HCT116 (cell line): Measurements from ENCODE around the gene CDK9. TPM values are rescaled to one million over a fixed set of nuclear protein-coding genes. Genes with fewer than 3 reads are reported as not detected.

Experiments used
- ATAC-seq: fragments of 200-7000 bp; cut with Tn5 transposase; 2 replicates; pipeline ENCODE4 v1.9.1; 2020; ENCODE audit warnings: mild to moderate bottlenecking, moderate library complexity
- BruUV-seq: library from RNA; stranded (reverse); fragments of 400-500 nt; replicated peaks from 2 replicates; lab custom pipeline; 2021; lab: Mats Ljungman, UMichigan
- CTCF ChIA-PET: fragments of 300-600 bp; sonication (Branson Sonifier 250); formaldehyde crosslinking; loops from one replicate; lab custom pipeline; 2021; ENCODE audit warnings: antibody characterized with exemption; lab: Charles Lee
- POLR2A ChIA-PET: fragments of 300-600, 350-600 bp; sonication (Branson Sonifier 250); formaldehyde crosslinking; loops from one replicate; lab custom pipeline; 2021; ENCODE audit warnings: antibody characterized with exemption; lab: Charles Lee
- RAD21 ChIA-PET, 2 experiments: fragments of 300-600 bp; sonication (Branson Sonifier 250); formaldehyde crosslinking; loops; one replicate each; lab custom pipeline; 2023; ENCODE audit warnings: low total read pairs in 2 of 2; ENCODE audit not compliant: uncharacterized antibody in 2 of 2, unreplicated experiment in 2 of 2, low non-redundant PET in 1 of 2; lab: Charles Lee
- DNase-seq: peaks from one replicate; pipeline ENCODE4 v3.0.0-alpha.2; 2010; ENCODE audit warnings: low read depth, low spot score
- H2AFZ ChIP-seq: fragments of 200-600 bp; shearing (Covaris generic), sonication (generic); 2 replicates; pipeline ENCODE4 v1.6.1; 2017; ENCODE audit warnings: low read depth, mixed run types, mixed read lengths, antibody characterized with exemption, low read length; ENCODE audit not compliant: poor library complexity, severe bottlenecking
- H3K27ac ChIP-seq: 2 replicates; pipeline ENCODE4 v1.5.1; 2012; ENCODE audit warnings: low read depth, low read length
- H3K27me3 ChIP-seq: fragments of 200-600 bp; sonication (generic); 2 replicates; pipeline ENCODE4 v1.6.1; 2016; ENCODE audit warnings: mixed run types, low read length, mixed read lengths; ENCODE audit not compliant: insufficient read depth
- H3K36me3 ChIP-seq, 2 experiments: fragments of 200-500 bp in 1 of 2; fragments of 200-600 bp in 1 of 2; sonication (Bioruptor generic) in 1 of 2; sonication (generic) in 1 of 2; 2 replicates each; pipeline versions ENCODE4 v1.5.1 to v1.6.1; 2014 to 2016; ENCODE audit warnings: low read length in 2 of 2, inconsistent platforms in 1 of 2, mixed read lengths in 1 of 2, mixed run types in 1 of 2; ENCODE audit not compliant: insufficient read depth in 2 of 2, control insufficient read depth in 1 of 2
- H3K4me1 ChIP-seq, 2 experiments: fragments of 200-600 bp in 1 of 2; sonication (generic) in 1 of 2; 2 replicates each; pipeline versions ENCODE4 v1.5.1 to v1.6.1; 2012 to 2017; ENCODE audit warnings: low read length in 2 of 2, inconsistent platforms in 1 of 2, mild to moderate bottlenecking in 1 of 2, mixed read lengths in 1 of 2, mixed run types in 1 of 2, moderate library complexity in 1 of 2; ENCODE audit not compliant: insufficient read depth in 2 of 2, control insufficient read depth in 1 of 2
- H3K4me2 ChIP-seq: fragments of 200-600 bp; sonication (generic); 2 replicates; pipeline ENCODE4 v1.6.1; 2017; ENCODE audit warnings: mixed run types, low read length, mixed read lengths
- H3K4me3 ChIP-seq, 2 experiments: fragments of 200-600 bp in 1 of 2; sonication (generic) in 1 of 2; replicated peaks in 1 of 2; 2 replicates each; pipeline ENCODE4 v1.5.1; 2011 to 2016; ENCODE audit warnings: low read length in 2 of 2, control low read depth in 1 of 2, low read depth in 1 of 2, mild to moderate bottlenecking in 1 of 2, mixed read lengths in 1 of 2, mixed run types in 1 of 2
- H3K79me2 ChIP-seq: fragments of 200-600 bp; sonication (generic); 2 replicates; pipeline ENCODE4 v1.6.1; 2017; ENCODE audit warnings: mild to moderate bottlenecking, mixed run types, low read length, moderate library complexity, mixed read lengths; ENCODE audit not compliant: insufficient read depth
- H3K9ac ChIP-seq: fragments of 200-600 bp; sonication (generic); 2 replicates; pipeline ENCODE4 v1.6.1; 2016; ENCODE audit warnings: low read length, mixed read lengths
- H3K9me2 ChIP-seq: fragments of 200-600 bp; sonication (generic), shearing (Covaris generic); 2 replicates; pipeline ENCODE4 v1.6.1; 2017; ENCODE audit warnings: mixed run types, mild to moderate bottlenecking, moderate library complexity; ENCODE audit not compliant: insufficient read depth
- H3K9me3 ChIP-seq, 2 experiments: fragments of 200-500 bp in 1 of 2; fragments of 200-600 bp in 1 of 2; sonication (Bioruptor generic) in 1 of 2; sonication (generic) in 1 of 2; 2 replicates each; pipeline ENCODE4 v1.6.1; 2014 to 2017; ENCODE audit warnings: low read length in 2 of 2, mixed read lengths in 2 of 2, inconsistent platforms in 1 of 2, low read depth in 1 of 2, mild to moderate bottlenecking in 1 of 2, mixed run types in 1 of 2, moderate library complexity in 1 of 2; ENCODE audit not compliant: control insufficient read depth in 1 of 2, insufficient read depth in 1 of 2
- H4K20me1 ChIP-seq: fragments of 200-600 bp; sonication (generic), shearing (Covaris generic); 2 replicates; pipeline ENCODE4 v1.6.1; 2017; ENCODE audit warnings: mixed run types, mild to moderate bottlenecking, moderate library complexity; ENCODE audit not compliant: insufficient read depth
- CEBPB ChIP-seq: IDR thresholded peaks from 2 replicates; pipeline ENCODE4 v1.6.1; 2012; ENCODE audit warnings: low read depth
- ELF1 ChIP-seq: IDR thresholded peaks from 2 replicates; pipeline ENCODE4 v1.6.1; 2012; ENCODE audit warnings: low read depth, borderline replicate concordance
- EZH2 ChIP-seq: fragments of 200-600 bp; sonication (generic); IDR thresholded peaks from 2 replicates; pipeline ENCODE4 v1.6.1; 2017; ENCODE audit warnings: antibody characterized with exemption, mixed run types
- EZH2phosphoT487 ChIP-seq: fragments of 200-600 bp; IDR thresholded peaks from 2 replicates; pipeline ENCODE4 v1.6.1; 2018; ENCODE audit warnings: antibody characterized with exemption, borderline replicate concordance
- FOSL1 ChIP-seq: IDR thresholded peaks from 2 replicates; pipeline ENCODE4 v1.6.1; 2012; ENCODE audit warnings: low read depth
- JUND ChIP-seq: IDR thresholded peaks from 2 replicates; pipeline ENCODE4 v1.6.1; 2012
- POLR2A ChIP-seq: IDR thresholded peaks from 2 replicates; pipeline ENCODE4 v1.7.0; 2011; ENCODE audit warnings: borderline replicate concordance; ENCODE audit not compliant: insufficient read depth, insufficient read length; ENCODE audit errors: extremely low read depth
- POLR2AphosphoS5 ChIP-seq: IDR thresholded peaks from 2 replicates; pipeline ENCODE4 v1.6.1; 2011; ENCODE audit warnings: mild to moderate bottlenecking, low read depth, low read length, moderate library complexity
- RAD21 ChIP-seq: IDR thresholded peaks from 2 replicates; pipeline ENCODE4 v1.6.1; 2012; ENCODE audit warnings: low read depth, mild to moderate bottlenecking
- SIN3A ChIP-seq: IDR thresholded peaks from 2 replicates; pipeline ENCODE4 v1.6.1; 2012; ENCODE audit warnings: low read depth
- SRF ChIP-seq: IDR thresholded peaks from 2 replicates; pipeline ENCODE4 v1.6.1; 2012; ENCODE audit warnings: low read depth
- YY1 ChIP-seq: IDR thresholded peaks from 2 replicates; pipeline ENCODE4 v1.6.1; 2011; ENCODE audit warnings: low read length, low read depth, moderate library complexity, mild to moderate bottlenecking; ENCODE audit not compliant: insufficient replicate concordance; ENCODE audit errors: extremely low read depth
- ZFX ChIP-seq: fragments of 450-650 bp; IDR thresholded peaks from 2 replicates; pipeline ENCODE4 v1.6.1; 2017
- ZNF274 ChIP-seq: fragments of 200-500 bp; sonication (Bioruptor generic); IDR thresholded peaks from 2 replicates; pipeline ENCODE4 v1.6.1; 2014; ENCODE audit warnings: mild to moderate bottlenecking, low read depth, low read length, inconsistent platforms
- intact Hi-C: fragments of 100-400 bp; cut with micrococcal nuclease; formaldehyde crosslinking; loops from 2 replicates; pipeline ENCODE4 v1.10.0; 2022
- total RNA-seq: library from RNA; stranded (reverse); gene quantifications from one replicate; pipeline ENCODE4 v1.2.1, GENCODE V29; 2021; ENCODE audit not compliant: unreplicated experiment
- TF ChIP-seq, protein P1 (sequence below), 3 experiments: fragments of 200-600 bp in 1 of 3; sonication (generic) in 1 of 3; IDR thresholded peaks in 2 of 3; conservative IDR thresholded peaks in 1 of 3; 2 replicates each; pipeline ENCODE4 v1.5.1; 2012 to 2017; ENCODE audit warnings: low read depth in 2 of 3, low read length in 2 of 3, antibody characterized with exemption in 1 of 3, borderline replicate concordance in 1 of 3, control low read depth in 1 of 3, mild to moderate bottlenecking in 1 of 3, mixed read lengths in 1 of 3, mixed run types in 1 of 3, moderate library complexity in 1 of 3; ENCODE audit not compliant: insufficient read depth in 1 of 3
- TF ChIP-seq, protein P2 (sequence below): IDR thresholded peaks from 2 replicates; pipeline ENCODE4 v1.6.1; 2012
- TF ChIP-seq, protein P3 (sequence below): IDR thresholded peaks from 2 replicates; pipeline ENCODE4 v1.6.1; 2012
- TF ChIP-seq, protein P4 (sequence below): IDR thresholded peaks from 2 replicates; pipeline ENCODE4 v1.6.1; 2011; ENCODE audit warnings: mild to moderate bottlenecking, low read length, moderate library complexity; ENCODE audit not compliant: insufficient replicate concordance; ENCODE audit errors: extremely low read depth
- TF ChIP-seq, protein P5 (sequence below): IDR thresholded peaks from 2 replicates; pipeline ENCODE4 v1.6.1; 2012; ENCODE audit warnings: low read depth

CDK9 gene
- total RNA-seq, 1 experiment from 2014 or later: 102 TPM

DNA sequence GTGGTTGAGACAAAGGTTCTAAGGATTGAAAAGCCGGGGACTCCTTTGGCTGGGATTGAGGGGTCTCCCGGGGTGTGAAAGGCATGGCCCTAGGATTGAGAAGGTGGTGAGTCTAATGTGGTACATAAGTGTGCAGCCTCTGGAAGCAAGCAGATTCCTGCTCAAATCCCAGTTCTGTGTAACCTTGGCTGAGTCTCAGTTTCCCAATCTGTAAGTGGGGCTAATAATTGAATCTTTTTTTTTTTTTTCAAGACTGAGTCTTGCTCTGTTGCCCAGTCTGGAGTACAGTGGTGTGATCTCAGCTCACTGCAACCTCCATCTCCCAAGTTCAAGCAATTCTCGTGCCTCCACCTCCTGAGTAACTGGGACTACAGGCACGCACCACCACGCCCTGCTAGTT lies 13.2 kb upstream of the CDK9 start:
- no peaks in the 10 kb centered on the region for H4K20me1 ChIP-seq
- RAD21 ChIA-PET: no interaction called here
- DNase-seq: no peak
- POLR2A ChIA-PET: no interaction called here
- H3K9me2 ChIP-seq: no peaks in the 10 kb centered on the region
- no peak overlapping the region for H3K4me3 ChIP-seq
- intact Hi-C loops: no loop called here
- no peak overlapping the region for H3K27ac ChIP-seq
- no peak for TF ChIP-seq EZH2
- TF ChIP-seq FOSL1: no peak
- no peak for TF ChIP-seq YY1
- TF ChIP-seq RAD21: no peak
- no peak for TF ChIP-seq POLR2AphosphoS5
- TF ChIP-seq, protein P1, sequence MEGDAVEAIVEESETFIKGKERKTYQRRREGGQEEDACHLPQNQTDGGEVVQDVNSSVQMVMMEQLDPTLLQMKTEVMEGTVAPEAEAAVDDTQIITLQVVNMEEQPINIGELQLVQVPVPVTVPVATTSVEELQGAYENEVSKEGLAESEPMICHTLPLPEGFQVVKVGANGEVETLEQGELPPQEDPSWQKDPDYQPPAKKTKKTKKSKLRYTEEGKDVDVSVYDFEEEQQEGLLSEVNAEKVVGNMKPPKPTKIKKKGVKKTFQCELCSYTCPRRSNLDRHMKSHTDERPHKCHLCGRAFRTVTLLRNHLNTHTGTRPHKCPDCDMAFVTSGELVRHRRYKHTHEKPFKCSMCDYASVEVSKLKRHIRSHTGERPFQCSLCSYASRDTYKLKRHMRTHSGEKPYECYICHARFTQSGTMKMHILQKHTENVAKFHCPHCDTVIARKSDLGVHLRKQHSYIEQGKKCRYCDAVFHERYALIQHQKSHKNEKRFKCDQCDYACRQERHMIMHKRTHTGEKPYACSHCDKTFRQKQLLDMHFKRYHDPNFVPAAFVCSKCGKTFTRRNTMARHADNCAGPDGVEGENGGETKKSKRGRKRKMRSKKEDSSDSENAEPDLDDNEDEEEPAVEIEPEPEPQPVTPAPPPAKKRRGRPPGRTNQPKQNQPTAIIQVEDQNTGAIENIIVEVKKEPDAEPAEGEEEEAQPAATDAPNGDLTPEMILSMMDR (IDR thresholded peaks at IDR 0.05 in 2 of 3, conservative IDR thresholded peaks at IDR 0.05 in 1 of 3; ENCODE audit: borderline replicate concordance in 1 of 3, insufficient read depth in 1 of 3, low read depth in 2 of 3, low read length in 2 of 3): no peak
- no peak for TF ChIP-seq ELF1
- TF ChIP-seq, protein P2, sequence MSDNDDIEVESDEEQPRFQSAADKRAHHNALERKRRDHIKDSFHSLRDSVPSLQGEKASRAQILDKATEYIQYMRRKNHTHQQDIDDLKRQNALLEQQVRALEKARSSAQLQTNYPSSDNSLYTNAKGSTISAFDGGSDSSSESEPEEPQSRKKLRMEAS: no peak
- TF ChIP-seq POLR2A: no peak
- no peak for TF ChIP-seq SRF
- no peak for TF ChIP-seq JUND
- no peak for TF ChIP-seq EZH2phosphoT487
- no peak for TF ChIP-seq ZFX
- no peak for TF ChIP-seq CEBPB
- TF ChIP-seq, protein P3, sequence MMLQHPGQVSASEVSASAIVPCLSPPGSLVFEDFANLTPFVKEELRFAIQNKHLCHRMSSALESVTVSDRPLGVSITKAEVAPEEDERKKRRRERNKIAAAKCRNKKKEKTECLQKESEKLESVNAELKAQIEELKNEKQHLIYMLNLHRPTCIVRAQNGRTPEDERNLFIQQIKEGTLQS: no peak
- TF ChIP-seq, protein P4, sequence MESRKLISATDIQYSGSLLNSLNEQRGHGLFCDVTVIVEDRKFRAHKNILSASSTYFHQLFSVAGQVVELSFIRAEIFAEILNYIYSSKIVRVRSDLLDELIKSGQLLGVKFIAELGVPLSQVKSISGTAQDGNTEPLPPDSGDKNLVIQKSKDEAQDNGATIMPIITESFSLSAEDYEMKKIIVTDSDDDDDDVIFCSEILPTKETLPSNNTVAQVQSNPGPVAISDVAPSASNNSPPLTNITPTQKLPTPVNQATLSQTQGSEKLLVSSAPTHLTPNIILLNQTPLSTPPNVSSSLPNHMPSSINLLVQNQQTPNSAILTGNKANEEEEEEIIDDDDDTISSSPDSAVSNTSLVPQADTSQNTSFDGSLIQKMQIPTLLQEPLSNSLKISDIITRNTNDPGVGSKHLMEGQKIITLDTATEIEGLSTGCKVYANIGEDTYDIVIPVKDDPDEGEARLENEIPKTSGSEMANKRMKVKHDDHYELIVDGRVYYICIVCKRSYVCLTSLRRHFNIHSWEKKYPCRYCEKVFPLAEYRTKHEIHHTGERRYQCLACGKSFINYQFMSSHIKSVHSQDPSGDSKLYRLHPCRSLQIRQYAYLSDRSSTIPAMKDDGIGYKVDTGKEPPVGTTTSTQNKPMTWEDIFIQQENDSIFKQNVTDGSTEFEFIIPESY: no peak
- TF ChIP-seq SIN3A: no peak
- TF ChIP-seq ZNF274: no peak
- TF ChIP-seq, protein P5, sequence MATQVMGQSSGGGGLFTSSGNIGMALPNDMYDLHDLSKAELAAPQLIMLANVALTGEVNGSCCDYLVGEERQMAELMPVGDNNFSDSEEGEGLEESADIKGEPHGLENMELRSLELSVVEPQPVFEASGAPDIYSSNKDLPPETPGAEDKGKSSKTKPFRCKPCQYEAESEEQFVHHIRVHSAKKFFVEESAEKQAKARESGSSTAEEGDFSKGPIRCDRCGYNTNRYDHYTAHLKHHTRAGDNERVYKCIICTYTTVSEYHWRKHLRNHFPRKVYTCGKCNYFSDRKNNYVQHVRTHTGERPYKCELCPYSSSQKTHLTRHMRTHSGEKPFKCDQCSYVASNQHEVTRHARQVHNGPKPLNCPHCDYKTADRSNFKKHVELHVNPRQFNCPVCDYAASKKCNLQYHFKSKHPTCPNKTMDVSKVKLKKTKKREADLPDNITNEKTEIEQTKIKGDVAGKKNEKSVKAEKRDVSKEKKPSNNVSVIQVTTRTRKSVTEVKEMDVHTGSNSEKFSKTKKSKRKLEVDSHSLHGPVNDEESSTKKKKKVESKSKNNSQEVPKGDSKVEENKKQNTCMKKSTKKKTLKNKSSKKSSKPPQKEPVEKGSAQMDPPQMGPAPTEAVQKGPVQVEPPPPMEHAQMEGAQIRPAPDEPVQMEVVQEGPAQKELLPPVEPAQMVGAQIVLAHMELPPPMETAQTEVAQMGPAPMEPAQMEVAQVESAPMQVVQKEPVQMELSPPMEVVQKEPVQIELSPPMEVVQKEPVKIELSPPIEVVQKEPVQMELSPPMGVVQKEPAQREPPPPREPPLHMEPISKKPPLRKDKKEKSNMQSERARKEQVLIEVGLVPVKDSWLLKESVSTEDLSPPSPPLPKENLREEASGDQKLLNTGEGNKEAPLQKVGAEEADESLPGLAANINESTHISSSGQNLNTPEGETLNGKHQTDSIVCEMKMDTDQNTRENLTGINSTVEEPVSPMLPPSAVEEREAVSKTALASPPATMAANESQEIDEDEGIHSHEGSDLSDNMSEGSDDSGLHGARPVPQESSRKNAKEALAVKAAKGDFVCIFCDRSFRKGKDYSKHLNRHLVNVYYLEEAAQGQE: no peak
- no peak overlapping the region for H3K4me2 ChIP-seq
- ATAC-seq: no peak
- H3K27me3 ChIP-seq: no peaks in the 10 kb centered on the region
- no peaks in the 10 kb centered on the region for H3K79me2 ChIP-seq
- no peaks in the 10 kb centered on the region for H3K9me3 ChIP-seq
- no TSS peak for BruUV-seq
- H3K36me3 ChIP-seq: no peaks in the 10 kb centered on the region
- CTCF ChIA-PET: no interaction called here
- peaks cover 13 to 21% of the 10 kb centered on the region in 2 experiments for H3K4me1 ChIP-seq
- H3K9ac ChIP-seq: no peak overlapping the region
- no peak overlapping the region for H2AFZ ChIP-seq
